Inflammatory macrophage treated with lipopolysaccharide for 1 hour (primary cell): ENCODE data around the gene NPM3.

Experiments
- DNase-seq, 2 donors: peaks; one replicate each; pipeline ENCODE4 v3.0.0-alpha.2; 2020 to 2022

NPM3 gene

GRCh38 chr10:101773923-101774588, 9.2 kb downstream of the NPM3 start:
- DNase-seq: no peak

DNA sequence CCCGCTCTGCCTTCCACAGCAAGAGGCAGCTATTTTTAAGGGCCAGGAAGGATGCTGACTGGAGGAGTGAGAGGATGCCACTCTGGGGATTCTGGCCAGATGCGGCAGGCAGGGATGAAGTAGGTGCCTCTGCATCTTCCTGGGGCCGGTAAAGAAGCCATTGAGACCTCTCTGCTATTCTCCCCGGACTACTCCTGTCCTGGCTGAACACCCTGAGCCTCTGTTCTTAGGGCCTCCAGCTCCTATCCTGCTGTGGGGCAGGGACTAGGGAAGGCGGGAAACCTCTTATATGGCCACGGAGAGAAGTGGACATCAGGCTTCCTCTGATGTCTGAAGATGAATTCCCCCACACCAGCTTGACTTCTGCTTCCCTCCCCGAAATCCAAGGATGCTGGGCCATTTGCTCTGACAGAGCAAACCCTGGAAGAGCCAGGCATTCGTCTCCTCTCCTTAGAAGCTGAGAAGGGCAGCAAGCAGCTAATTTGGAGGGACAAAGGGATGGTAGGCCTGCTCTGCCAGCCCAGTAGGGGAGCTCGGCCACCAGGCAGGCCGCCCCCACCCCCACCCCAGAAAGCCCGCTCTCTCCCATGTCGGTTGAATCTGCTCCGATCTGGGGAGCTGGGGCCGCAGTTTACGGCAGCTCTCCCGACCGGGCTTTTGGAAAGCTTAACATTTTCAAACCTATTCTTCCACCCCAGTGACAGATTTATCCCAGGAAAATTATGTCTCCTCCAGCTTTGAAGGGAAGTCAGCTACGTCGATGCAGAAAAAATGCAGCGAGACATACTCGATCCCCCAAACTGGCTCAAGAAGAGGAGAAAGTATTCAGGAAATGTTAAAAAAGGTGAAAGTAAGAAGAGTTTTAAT, 10.1 kb downstream of the NPM3 start:
- no peak for DNase-seq

DNA sequence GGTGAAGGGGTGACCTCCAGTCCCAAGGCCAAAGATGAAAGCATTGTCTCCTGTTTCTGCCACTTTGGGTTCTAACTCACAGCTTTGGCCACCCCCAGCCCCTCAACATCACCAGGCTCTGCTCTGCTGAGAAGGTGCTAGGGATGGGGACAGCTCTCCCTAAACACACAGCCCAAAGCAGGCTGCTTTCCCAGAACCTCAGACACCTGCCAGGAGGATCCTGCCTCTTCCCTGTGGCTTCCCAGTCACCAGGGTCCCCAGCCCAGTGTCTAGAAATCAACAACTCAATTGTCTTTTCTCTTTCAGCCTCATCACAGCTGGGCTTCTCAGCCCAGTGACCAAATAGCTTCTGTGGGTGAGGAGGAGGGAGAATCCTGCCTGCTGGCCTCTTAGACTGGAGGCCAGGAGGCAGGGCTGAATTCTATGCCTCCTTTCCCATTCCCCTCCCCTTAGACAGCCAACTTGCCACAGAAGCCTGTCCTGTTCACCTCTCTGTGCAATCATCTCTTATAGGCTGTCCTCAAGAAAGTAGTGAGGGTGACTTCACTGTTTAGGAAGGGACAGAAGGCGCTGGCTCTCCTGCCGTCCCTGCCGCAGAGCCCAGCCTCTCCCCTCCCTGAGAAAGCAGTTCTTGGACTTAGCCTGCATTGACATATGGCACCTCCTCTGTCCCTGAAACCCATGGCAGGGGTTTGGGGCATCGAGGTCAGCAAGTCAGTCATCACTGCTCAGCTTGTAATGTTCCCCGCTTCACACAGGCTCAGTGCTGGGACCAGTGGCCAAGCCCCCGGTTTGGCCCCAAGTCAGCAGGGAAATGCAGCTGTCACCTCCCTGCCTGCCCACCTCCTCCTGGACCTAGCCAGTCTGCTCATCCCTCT, 11.0 kb downstream of the NPM3 start:
- no peak for DNase-seq

DNA sequence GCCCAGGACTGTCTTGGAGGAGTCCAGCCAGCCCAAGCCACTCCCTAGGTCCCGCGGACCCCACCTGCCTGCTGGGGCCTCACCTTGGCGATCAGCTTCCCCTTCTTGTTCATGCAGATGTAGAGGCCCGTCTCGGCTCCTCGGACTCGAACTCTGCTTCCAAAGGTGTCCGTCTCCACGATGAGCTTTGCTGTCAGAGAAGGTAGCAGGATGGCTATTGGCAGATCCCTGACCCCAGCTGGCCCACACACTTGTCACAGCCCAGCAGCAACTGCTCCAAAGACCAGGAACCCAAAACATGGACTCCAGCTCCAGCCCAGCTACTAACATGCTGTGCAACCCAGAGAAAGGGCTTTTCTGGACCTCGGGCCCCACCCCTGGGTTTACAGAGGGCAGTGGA, 11.9 kb downstream of the NPM3 start:
- no peak for DNase-seq

DNA sequence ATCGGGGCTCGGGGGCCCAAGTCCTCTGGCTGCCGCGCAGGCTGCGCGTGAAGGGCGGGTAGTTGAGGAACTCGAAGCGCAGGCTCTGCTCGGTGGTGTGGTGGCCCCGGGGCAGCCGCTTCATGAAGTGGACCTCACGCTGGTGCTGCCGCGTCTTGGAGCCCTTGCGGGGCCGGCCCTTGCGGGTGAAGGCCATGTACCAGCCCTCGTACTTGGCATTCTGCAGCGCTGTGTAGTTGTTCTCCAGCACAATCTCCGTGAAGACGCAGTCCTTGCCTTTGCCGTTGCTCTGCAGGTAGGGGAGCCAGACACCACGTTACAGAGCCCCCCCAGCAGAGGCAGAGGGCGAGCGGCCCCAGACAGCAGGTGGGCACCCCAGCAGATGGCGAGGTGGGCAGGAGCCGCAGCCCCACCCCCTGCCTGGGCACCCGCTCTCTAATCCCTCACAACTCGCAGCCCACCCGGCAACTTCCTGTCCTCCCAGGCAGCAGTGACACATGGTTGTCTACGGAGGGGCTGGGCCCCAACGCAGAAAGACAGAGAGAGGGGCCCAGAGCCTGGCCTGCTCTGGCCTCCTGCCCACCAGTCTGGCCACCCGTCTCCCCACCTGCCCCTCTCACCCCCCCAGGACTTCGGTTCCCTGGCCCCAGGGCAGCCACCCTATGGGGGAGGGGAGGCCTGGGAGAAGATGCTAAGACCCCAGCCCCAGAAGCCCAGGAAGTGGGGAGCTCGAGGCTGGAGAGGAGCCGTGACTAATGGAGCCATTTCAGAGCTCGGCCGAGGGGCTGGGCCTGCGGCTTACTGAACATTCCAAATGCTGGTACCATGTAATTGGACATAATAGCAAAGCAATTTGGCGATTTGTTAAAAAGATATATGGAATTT, 12.7 kb downstream of the NPM3 start:
- DNase-seq: no peak

DNA sequence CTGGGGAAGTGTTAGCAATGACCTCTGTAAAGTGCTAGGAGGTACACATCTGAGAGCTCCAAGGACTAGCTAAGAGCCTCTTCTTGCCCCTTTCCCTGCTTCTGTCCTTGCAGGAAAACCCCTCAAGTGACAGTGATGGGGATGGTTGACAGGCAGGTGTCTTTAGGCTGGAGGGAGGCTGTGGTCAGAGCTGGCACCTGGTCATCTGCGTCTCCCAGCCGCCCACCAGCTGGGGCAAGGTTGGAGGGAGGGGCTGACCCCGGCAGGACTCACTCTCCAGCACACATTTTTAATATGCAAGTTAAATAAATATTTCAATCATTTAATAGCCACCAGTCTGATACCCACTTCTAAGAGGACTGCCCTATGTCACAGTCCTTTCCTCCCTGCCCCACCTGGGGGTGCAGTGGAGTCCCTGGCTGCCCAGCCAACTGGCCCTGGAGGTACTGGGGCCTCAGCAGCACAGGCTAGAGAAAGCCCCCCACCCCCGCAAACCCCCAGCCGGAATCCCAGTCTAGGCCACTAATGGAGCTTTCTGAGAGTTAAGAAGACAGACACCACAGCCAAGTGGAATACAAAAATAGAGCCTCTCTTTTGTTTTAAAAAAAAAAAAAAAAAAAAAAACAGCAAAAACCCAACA, 13.6 kb downstream of the NPM3 start:
- no peak for DNase-seq

DNA sequence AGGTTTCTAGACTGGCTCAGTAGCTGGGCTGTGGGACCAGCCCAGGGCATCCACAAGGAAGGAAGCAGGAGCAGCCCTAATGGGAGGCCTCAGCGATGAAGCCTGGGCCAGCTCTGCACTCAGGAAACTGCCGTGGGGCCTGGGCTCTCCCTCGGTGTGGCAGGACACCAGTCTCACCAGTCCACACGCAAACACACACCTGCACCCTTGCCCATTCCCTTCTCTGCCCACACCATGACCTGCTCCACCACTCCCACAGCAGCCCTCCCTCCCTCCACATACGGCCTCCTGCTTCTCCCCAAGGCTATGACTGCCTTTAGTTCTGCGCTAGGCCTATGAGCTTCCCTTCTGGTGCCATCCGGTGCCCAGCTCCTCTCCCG, 14.5 kb downstream of the NPM3 start:
- DNase-seq: no peak

- DNase-seq: no peak
Observed at GRCh38 chr10:101767966-101768790, 15.1 kb downstream of the NPM3 start.

DNA sequence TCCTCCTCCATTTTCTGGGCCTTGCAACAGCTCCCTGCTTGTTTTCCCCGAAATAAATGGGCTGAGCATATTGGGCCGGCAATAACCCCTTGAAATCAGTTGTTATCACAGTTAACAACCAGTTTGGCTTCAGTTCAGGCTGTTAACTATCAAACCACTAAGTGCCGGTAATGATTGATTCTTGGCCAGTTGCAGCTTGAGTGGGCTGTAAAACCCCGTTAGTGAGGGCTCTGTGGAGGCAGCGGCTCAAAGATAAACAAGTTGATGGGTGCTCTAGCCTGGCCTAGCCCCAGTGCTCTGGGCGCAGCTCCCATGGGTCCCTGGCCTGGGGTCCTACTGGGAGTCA, 15.7 kb downstream of the NPM3 start:
- no peak for DNase-seq

GRCh38 chr10:101766753-101767599, 16.3 kb downstream of the NPM3 start:
- DNase-seq: no peak

DNA sequence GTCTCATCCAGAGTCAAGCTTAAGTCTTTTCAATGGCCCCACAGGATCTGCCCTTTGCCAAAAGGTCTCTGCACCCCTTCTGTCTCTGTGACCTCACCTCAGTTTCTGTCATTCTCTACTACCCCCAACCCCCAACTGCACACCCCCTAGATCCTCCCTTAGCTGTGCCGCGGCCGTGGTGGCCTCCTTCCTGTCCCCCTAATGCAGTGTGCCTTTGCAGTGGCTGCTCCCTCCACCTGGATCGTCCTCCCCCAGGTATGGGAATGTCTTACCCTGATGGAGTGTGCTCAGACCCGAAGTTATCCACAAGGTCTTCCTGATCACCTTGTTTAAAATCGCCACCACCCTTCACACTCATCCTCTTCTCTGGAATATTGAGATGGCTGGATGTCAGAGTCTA, 16.9 kb downstream of the NPM3 start:
- DNase-seq: no peak

DNA sequence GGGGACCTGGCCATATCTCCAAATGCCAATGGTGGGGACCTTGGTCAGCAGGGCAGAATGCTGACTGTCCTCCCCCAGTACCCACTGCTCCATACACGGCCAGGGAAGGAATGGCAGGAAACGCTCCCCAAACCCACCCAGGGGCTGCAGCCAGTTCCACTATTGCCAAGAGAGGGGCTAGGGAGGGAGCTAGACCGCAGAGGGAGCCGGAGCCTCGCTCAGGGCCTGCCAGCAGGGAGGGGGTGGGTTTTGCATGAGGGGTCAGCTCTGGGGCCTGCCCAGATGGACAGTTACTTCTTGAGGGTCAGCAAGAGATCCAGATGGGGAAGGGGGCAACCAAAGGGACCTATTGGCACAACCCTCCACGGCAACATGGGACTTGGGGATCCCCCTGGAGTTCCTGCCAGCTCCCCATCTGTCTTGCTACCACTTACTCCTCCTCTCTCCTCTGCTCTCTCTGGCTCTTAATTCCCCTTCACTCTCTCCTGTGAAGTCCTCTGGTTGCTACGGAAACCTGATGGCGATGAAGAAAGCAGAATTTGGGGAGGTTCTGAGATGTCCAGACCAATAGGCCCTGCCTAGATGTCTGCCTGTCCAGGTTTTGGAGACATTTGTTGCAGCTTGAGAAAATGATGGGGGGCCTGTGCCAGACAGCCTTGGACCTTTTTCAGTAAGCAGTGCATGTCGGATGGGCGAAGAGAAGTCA, 20.0 kb downstream of the NPM3 start:
- no peak for DNase-seq

- no peak for DNase-seq
Observed at GRCh38 chr10:101762736-101763135, 20.5 kb downstream of the NPM3 start.

- DNase-seq: no peak
Observed at GRCh38 chr10:101761226-101761625, 22.0 kb downstream of the NPM3 start.

- DNase-seq: no peak
Observed at GRCh38 chr10:101760510-101760909, 22.7 kb downstream of the NPM3 start.

- no peak for DNase-seq
Observed at GRCh38 chr10:101759309-101760247, 23.7 kb downstream of the NPM3 start.

GRCh38 chr10:101758858-101759257, 24.4 kb downstream of the NPM3 start:
- no peak for DNase-seq

DNA sequence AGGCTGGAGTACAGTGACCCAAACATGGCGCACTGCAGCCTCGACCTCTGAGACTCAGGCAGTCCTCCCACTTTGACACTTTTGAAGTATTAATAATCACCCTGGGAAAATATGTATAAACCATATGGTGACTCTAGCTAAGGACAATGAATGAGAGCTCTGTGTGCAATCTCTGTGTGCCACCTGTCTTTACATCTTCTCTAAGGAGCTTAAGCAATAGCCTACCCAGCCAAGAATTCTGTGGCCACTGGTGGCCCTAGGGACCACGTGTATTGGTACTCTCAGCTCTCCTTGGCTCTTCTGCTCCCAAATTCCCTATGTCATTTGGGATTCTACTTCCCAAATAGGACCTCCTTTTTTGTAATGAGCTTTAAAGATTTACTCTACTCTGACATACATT, 31.0 kb downstream of the NPM3 start:
- no peak for DNase-seq
